GM18868 (cell line): ENCODE data around the gene TBRG1.

Experiments
- ATAC-seq: cut with Tn5 transposase; IDR thresholded peaks from one replicate; pipeline ENCODE4 v1.9.1; 2021; ENCODE audit warnings: mild to moderate bottlenecking, moderate library complexity; ENCODE audit not compliant: unreplicated experiment

Gene TBRG1

DNA sequence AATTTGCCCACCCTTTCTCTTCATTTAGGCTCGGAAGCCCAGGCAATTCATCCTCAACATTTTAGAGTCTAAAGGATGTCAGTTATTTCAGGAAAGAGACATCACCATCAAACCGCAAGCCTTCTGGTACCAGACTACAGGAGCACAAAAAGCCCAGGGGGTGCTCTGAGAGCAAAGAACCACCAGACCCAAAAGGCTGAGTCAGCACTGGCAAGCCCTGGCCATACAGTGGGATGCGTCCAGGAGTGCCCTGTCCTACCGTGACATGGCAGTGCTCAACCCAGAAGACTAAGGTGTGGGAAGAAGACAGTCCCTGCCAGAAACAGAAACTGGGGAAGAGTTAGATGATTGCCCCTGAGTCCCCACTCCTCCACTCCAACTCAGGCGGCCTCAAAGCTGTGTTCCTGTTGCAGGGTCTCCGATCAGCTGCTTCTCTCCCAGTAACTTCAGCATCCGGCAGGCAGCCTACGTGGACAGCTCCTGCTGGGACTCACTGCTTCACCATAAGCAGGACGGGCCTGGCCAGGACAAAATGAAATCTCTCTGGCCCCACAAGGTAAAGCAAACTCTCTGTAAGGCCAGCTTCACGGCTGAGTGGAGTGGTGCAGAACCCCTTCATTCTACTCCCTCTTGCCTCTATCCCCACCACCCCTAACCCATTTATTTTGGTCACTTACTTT lies 10.0 kb upstream of the TBRG1 start:
- ATAC-seq = no peak

DNA sequence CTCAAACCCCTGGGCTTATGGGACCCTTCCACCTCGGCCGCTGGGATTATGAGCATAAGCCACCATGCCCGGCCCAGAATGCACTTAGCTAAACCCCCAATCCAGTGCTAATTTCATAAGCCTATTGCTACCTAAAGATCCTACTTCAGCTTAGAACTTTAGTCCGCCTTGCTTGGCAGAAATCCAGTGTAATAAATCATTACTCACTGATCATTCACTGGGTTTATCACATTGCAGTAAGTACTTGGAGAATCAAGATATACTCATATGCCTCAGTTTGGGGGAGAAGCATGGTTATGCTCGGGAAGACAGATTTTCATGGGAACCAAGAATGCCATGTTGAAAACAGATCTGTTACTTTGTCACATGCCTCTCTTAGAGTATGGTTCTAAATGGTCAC lies 3.8 kb upstream of the TBRG1 start:
- ATAC-seq = no peak

DNA sequence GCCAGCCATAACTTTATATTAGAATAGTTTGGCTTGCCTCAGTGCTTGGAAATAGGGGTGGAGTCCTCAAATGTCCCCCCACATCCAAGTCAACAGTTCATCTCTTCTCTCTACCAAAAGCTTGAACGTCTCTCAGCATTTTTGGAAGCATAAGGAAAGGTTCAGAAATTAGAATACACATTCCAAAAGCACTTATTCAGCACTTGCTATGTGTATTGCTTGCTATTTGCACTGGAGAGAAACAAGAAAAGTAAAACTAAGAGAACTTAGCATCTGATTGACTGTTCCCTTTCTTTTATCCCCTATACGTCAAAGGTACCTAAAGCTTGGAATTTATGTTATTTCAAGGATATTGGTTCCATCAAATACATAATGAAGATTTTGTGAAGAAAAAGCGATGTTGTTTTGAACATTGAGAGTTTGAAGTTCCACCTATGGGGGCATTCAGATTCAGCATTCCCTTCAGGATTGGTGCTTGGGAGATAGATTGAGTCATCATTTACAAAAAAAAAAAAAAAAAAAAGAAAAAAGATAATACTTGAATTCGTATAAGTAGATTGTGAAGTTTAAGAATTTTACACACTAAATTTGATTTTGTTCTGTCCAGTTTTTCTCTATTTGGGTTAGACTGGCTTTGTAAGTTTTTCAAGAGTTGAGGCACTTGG lies 1.3 kb downstream of the TBRG1 start:
- ATAC-seq = no peak

DNA sequence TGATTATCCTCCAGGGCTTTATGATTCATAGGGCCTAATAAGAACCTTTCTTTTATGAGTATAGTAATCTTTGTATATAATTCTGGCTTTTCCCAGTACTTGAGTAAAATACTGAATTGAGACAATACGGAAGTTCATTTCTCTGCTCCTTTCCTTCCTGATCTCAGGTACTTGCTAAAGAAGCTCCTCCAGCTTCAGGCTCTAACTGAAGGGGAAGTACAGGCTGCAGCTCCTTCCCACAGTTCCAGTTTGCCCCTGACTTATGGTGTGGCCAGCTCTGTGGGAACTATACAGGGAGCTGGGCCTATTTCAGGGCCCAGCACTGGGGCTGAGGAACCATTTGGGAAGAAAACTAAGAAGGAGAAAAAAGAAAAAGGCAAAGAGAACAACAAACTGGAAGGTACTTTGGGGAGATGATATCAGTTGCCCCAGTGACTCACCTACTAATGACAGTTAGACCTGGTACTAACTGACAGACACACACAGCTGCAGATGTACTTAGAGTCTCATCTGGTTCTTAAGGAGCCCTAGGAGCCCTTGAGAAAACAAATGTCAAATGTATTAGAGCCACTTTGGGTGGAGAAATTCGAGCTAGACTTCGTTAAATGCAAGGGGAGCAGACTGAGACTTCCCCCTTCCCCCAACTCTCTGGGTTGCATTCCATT lies 3.0 kb downstream of the TBRG1 start:
- no peak for ATAC-seq

DNA sequence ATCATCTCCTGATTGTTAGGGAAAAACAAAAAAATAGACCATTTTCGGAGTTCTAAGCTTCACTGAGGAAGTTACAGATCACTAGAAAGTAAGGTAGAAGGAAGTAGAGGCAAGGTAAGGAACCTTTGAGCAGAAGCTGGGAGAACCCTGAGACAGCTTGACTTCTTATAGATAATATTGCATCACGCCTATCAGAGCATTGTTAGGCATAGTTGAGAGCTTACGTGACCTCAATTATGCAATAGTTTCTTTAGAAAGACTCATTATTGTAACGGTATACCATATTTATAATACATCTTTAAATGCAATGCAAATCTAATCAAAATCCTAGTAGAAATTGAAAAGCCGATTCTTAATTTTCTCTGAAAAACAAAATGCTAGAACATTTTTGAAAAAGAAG lies 4.9 kb downstream of the TBRG1 start:
- no peak for ATAC-seq

DNA sequence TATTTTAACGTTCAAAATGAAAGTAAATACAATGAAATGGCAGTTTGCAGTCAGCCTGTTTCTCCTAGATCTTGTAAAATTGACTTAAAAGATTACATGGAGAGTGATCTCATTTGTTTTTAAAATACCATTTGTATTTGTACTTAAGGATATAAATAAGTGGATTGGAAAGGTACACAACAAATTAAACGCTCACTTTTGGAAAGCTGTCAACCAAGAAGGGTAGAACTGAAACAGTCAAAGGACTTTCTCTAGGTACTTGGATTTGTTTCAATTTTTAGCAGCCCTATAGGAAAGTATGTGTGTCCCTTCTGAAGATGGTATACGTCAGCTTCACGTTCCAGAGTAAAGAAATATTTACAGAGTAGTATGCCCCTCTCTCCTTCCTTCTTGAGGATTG lies 7.3 kb downstream of the TBRG1 start:
- no peak for ATAC-seq

DNA sequence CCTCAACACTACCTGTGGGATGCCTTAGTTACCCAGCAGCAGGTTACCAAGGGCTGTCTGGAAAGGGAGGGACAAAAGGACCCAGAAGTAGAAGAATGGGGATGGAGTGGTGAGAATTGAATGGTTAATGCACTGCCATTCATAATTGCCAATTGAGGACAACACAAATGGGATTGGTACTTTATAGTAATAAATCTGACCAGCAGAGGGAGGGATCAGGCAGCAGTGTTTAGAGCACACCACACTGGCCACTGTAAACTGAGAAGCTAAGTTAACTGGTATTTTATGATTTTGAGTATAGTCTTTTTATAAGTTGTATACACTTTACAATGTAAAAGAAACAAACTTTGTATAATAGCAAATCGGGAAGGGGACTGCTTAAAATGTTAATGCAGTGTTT lies 10.7 kb downstream of the TBRG1 start:
- no peak for ATAC-seq

DNA sequence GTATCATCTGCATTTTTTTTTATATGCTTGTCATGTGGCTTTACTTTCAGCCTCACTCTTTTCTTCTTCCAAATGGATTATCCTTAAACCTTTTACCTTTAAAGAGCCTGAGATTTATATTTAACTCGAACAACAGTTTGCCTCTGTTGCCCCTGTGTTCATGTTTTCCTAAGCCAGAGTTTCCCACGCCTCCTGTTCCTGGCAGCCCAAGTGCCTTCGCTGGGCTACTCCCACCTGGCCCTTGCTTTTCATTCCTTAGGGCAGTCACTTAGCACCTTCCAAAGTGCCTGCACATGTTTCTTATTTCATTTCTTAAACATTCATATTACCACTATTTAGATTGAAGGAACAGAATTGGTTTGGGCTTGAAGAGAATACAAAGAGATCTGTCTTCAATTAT lies 13.3 kb downstream of the TBRG1 start:
- no peak for ATAC-seq

DNA sequence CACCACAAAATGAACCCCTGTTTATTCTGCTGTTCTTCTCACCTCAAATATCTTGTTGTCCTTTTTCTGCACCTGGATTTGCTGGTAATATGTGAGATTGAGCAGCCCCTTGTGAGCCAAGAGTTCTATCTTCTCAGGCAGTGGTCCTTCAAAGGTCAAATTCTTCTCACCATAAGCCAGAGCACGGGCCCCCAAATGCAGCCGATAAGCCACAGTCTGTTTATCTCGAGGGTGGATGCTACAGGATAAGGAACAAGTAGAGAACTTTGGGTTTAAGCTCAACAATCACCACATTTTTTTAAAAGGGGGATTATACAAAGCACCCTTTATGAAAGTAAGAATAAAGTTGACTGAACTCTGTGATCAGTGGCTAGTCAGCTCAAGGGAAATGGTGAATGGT lies 15.8 kb downstream of the TBRG1 start:
- ATAC-seq = no peak

DNA sequence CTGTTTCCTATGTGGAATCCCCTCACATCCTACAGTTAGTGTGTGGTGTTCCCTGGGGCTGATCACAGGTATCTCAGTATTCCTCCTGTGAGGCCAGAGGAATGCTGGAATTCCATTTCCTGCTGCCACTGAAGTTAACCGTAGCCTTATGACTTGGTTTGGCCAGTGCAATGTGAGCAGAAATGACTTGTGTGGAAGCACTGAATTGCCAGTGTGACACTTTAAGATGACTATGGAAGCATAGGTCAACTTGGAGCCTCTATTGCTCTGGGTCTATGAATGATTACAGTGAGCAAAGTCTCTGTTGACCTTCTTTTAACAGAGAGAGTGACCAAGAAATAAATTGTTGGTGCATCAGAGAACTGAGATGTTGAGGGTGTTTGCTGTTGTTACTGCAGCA lies 16.5 kb downstream of the TBRG1 start:
- no peak for ATAC-seq

DNA sequence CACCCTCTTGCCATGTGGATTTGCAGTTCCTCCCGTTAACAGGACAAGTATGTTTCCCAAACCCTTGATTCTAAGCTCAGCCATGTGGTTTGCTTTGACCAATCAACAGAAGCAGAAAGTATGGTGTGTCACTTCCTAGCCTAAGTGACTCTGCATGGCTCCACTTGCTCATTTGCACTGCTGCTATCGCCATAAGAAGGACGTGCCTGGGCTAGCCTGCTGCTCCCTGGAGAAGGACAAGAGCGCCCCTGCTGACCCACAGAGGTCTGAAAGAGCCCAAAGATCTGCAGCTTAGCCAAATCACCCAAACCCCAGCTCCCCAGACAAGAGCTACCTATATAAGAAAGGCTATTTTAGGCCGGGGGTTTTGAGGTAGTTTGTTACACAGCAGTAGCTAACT lies 18.0 kb downstream of the TBRG1 start:
- no peak for ATAC-seq

DNA sequence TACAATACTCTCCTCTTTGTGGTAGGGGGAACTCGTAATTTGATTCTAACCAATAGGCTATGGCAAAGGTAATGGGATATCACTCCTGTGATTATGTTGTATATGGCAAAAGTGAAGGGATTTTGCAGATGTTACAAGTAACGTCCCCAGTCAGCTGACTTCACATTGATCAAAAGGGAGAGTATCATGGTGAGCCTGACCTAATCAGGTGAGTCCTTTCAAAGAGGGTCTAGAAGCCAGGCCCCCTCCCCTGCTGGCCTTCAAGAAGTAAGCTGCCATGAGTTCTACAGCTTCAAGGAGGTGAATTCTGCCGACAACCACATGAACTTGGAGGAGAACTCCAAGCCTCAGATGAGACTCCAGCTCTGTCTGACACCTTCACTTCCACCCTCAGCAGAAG lies 20.0 kb downstream of the TBRG1 start:
- no peak for ATAC-seq

DNA sequence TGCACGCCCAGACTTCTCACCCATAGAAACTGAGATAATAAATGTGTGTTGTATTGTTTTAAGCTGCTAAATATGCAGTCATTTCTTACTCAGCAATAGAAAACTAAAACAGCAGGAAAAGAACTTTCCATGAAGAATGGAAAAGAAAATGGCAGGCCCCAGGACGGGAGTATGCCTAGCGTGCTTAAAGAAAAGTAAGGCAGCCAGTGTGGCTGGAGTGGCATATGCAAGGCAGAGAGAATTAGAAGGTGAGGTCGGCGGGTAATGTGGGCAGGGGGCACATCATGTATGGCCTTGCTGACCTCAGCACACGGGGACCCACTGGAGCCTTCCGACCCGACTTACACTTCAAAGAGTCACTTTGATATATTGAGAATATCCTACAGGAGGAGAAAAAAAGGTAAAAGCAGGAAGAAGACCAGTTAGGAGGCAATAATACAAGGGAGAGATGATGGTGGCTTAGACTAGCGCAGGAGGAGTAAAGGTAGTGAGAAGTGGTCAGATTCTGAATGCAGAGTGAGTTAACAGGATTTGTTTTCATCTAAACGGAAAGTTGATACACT lies 20.5 kb downstream of the TBRG1 start:
- no peak for ATAC-seq

DNA sequence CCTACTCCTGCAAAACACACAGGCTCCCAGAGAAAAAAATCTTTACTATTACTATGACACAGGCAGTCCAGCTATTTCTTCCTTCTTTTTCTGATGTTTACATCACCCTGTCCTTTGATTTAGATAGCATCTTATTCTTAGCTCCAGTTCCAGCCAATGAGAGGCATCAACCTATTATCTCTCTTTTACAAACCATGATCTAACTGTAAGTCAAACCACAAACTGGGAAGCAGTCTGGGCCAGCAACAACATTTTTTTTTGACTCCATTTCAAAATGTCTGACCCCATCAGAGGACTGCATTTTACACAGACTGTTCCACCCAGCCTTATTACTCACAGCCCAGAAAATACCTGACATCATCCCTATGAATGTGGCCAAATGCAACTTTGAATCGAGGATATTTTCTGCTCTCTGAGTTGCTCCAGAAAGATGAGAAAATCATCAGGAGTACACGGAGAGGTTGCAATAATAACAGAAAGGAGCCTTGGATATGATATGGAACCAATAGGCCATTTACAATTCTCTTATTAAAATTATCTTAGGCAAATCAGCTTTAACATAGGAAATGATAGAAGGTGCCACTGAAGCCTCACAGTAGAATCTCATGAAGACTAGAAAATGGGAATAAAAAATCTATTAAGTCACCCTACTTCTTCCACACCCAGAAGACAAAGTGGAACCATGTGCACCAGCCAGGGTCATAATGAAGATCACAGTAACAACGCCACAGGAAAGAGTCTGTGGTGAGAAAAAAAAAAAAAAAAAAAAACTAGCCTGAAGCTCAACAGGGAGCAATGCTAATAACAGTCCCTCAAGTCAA lies 21.2 kb downstream of the TBRG1 start:
- no peak for ATAC-seq

DNA sequence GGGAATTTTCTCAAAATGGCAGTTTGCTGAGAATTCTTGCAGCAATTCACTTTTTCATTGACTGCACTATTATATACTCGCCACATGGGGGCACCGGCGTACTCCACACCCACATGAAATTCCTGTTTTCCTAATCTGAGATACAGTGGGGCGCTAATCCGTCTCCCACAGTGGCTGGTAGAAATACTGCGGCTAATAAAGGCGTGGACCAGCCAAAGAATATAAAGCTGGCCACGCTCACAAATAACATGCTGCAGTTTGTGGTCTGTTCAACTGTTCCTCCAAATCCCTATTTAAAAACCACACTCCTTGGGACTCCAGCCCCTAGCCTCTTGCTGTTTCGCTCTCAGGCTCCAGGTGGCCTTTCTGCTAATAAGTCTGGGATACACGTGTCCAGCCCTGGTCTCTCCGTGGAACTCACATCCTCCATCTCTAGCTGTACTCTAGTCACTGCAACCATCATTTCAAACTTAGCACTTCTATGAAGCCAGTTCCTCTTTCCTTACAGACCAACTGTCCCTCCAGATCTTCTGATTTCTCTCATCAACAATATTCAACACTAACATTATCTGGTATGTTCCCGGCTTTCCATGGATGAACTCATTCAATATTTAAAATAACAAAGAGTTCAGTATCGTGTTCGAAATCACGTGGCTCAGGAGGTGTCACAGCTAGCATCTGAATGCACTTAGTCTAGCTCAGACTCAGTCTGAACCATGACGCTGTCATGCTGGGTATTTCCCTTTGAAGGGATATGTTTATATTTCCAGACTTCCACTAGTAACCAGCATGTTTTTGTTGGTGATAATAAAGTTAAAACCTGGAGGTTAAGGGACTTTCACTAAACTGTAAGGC lies 22.0 kb downstream of the TBRG1 start:
- peak; percentile 50 for ATAC-seq

DNA sequence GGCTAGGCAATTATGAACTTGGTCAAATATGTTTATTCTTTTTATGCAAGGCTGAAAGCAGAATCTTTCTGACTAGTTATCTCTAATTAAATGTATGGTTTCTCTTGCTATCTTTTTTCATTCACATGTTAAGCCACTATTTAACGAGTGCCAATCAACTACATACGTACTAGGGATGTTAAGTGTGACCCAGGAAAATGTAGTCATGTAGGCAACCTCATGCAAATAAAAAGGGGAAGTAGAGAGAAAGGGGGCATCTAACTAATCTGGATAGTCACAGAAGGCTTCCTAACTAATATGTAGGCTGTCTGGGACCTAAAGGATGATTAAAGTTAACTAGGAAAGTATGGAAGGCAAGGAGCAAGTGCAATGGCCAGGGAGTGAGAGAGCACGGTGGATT lies 23.5 kb downstream of the TBRG1 start:
- peak; percentile 80 for ATAC-seq

DNA sequence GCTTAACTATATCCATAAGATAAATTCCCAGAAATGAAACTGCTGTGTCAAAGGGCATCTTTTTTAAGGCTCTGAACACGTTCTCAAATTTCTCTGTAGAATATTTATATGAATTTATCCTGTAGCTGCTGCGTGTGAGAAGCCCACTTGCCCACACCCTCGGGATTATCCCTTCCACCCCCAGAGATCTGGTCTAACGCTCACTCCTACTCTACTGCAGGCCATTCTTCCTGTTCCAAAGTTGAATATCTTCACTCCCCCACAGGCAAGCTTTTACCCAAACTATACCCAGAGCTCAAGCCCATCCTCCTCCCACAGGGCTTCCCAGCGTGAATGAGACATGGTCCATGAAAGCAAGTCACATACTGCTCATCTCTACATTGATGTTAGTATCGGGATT lies 25.9 kb downstream of the TBRG1 start:
- no peak for ATAC-seq

DNA sequence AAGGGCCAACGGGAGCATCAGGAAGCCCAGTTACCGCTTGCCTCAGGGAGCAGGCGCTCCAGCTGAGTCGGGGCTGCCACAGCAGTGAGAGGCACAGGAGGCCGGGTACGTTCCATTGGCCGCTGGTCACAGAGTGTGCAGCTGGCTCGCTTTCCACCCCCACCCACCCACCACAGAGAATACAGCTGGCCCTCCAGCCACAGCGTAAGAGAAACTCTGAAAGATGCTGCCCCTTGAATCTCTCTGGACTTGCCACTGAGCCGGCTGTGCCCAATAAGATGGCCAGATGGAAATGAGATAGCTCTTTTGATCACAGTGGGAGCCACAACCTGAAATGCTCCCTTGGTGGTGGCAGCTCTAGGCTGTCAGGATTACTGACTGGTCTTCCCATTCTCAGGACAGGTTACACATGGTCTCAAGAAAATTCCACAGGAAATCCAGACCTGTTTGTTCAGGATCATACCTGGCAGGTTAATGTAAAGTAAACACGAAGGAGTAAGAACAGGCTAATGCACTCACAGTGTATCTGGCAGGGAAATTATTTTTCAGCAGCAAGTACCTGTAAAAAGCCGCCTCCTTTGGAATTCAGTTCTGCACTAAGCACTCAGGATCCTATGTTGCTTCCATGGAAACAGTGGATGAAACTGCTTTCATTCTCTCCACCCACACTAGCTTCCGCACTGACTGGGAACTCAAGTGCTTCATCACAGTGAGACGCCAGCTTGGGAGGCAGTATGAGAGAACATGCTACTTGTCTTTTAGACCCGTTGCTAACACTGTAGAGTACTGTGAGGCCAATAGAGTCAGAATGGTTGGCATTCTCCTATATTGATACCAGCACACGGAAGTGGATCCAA lies 34.3 kb downstream of the TBRG1 start:
- no peak for ATAC-seq

DNA sequence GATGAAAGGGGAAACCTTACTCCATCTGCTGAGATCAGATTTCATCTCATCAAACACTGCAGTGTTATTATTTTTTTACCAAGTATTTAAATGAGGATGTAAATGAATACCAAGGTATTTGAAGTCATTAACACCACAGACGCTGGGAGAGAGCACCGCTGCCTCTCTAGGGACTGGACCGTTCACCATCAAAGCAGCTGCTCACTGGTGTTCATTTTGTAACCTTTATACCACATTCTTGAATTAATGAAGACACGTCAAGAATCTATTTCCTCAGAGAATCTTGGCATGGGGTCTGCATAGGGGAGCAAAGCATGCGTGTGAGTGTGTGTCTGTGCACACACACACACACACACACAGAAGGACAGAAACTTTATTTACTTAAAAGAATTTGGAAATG lies 35.2 kb downstream of the TBRG1 start:
- ATAC-seq = no peak
